Body of pancreas (tissue), 4 donors: ENCODE results near the gene NAT9. TPM values are rescaled to one million over a fixed set of nuclear protein-coding genes. Genes with fewer than 3 reads are reported as not detected.

Source experiments
- ATAC-seq: fragments of 150-250 bp; one replicate; pipeline ENCODE4 v1.9.1; 2016
- DNase-seq, 4 donors: peaks; one replicate each; pipeline ENCODE4 v3.0.0-alpha.2; 2019
- H3K27ac ChIP-seq, 4 donors: fragments of 200-600 bp; sonication (generic); 1 replicate in 3 of 4; 2 replicates in 1 of 4; pipeline versions ENCODE4 v1.5.1 to v1.6.1; 2016 to 2019; ENCODE audit warnings: mild to moderate bottlenecking in 1 of 4, mixed read lengths in 1 of 4, moderate library complexity in 1 of 4
- H3K27me3 ChIP-seq, 2 donors: fragments of 200-600 bp; sonication (generic); one replicate each; pipeline ENCODE4 v1.6.0; 2016; ENCODE audit warnings: mild to moderate bottlenecking in 1 of 2
- H3K36me3 ChIP-seq, 2 donors: fragments of 200-600 bp; sonication (generic); replicated peaks in 1 of 2; 2 replicates each; pipeline ENCODE4 v1.5.1; 2016; ENCODE audit warnings: low read depth in 2 of 2; ENCODE audit not compliant: insufficient read depth in 1 of 2
- H3K4me1 ChIP-seq: fragments of 200-600 bp; sonication (generic); one replicate; pipeline ENCODE4 v1.6.0; 2016
- H3K4me3 ChIP-seq, 2 donors: fragments of 200-600 bp; sonication (generic); 1 replicate in 1 of 2; 2 replicates in 1 of 2; pipeline ENCODE4 v1.5.1; 2016 to 2019
- H3K9me3 ChIP-seq, 3 donors: fragments of 200-600 bp; sonication (generic); 1 replicate in 2 of 3; 2 replicates in 1 of 3; pipeline ENCODE4 v1.5.1; 2016
- CTCF ChIP-seq, 7 experiments: fragments of 450-650 bp in 4 of 7; fragments of 200-600 bp in 3 of 7; sonication (generic) in 3 of 7; IDR thresholded peaks; one replicate each; pipeline ENCODE4 v1.5.1; 2016 to 2019; ENCODE audit warnings: antibody characterized with exemption in 7 of 7
- POLR2A ChIP-seq, 3 donors: fragments of 450-650 bp; IDR thresholded peaks; one replicate each; pipeline ENCODE4 v1.6.1; 2016; ENCODE audit warnings: antibody characterized with exemption in 3 of 3, mild to moderate bottlenecking in 2 of 3
- WGBS, 2 donors: methylation state at CpG; one replicate each; pipeline ENCODE4 v1.1.5; 2017; 5-methylcytosine and 5-hydroxymethylcytosine counted together
- intact Hi-C: fragments of 100-400 bp; cut with DNase I; formaldehyde crosslinking; loops from one replicate; pipeline ENCODE4 v1.15.1; 2023
- total RNA-seq, 2 donors: library from RNA; depleted of rRNA; stranded (reverse); fragments of >200 nt; gene quantifications; one replicate each; pipeline ENCODE4 v1.1.0, GENCODE V29; 2016

The NAT9 gene
- total RNA-seq, 2 donors from 2014 or later: 21.8 to 23.3 TPM

DNA sequence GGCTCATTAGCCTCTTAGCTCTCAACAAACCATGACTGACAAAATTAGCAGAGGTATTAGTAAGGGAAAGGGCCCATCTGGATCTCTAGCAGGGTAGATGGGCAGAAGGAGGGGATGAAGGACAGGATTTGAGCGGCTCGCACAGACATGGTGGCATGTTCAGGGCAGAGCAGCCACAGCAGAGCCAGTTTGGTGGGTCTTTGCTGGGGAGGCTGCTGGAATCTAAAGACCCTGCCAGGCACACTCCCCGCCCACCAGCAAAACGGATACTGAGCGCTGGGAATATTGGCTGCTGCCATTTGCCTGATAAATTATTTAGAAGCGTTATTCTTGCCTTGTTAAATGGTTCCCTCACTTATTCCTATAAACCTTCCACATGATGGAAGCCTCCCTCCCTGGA, 20.7 kb upstream of the NAT9 start:
- no peaks in the 10 kb centered on the region for H3K27me3 ChIP-seq
- no peak for DNase-seq
- H3K4me3 ChIP-seq: no peak overlapping the region
- 92% methylated on average over 6 of the region's 6 CpGs for WGBS, 2 donors
- intact Hi-C loops: no loop called here
- no peak for ATAC-seq
- peaks cover 0 to 24% of the 10 kb centered on the region in 2 donors for H3K36me3 ChIP-seq
- no peaks in the 10 kb centered on the region for H3K4me1 ChIP-seq
- H3K27ac ChIP-seq: no peak overlapping the region
- H3K9me3 ChIP-seq: no peaks in the 10 kb centered on the region
- TF ChIP-seq POLR2A (IDR thresholded peaks at IDR 0.05): no peak
- TF ChIP-seq CTCF (IDR thresholded peaks at IDR 0.05): no peak

GRCh38 chr17:74796211-74796610, 20.1 kb upstream of the NAT9 start:
- WGBS, 2 donors: 77 to 93% methylated on average over 4 of the region's 4 CpGs
- Histone ChIP-seq H3K27me3 (no peaks in the 10 kb centered on the region), H3K27ac (no peak overlapping the region), H3K4me1 (no peaks in the 10 kb centered on the region), H3K4me3 (no peak overlapping the region), H3K9me3 (no peaks in the 10 kb centered on the region), H3K36me3 (peaks cover 0 to 24% of the 10 kb centered on the region in 2 donors)
- intact Hi-C loops: no loop called here
- ATAC-seq (no peak), DNase-seq (no peak)
- TF ChIP-seq POLR2A (IDR thresholded peaks at IDR 0.05): no peak

DNA sequence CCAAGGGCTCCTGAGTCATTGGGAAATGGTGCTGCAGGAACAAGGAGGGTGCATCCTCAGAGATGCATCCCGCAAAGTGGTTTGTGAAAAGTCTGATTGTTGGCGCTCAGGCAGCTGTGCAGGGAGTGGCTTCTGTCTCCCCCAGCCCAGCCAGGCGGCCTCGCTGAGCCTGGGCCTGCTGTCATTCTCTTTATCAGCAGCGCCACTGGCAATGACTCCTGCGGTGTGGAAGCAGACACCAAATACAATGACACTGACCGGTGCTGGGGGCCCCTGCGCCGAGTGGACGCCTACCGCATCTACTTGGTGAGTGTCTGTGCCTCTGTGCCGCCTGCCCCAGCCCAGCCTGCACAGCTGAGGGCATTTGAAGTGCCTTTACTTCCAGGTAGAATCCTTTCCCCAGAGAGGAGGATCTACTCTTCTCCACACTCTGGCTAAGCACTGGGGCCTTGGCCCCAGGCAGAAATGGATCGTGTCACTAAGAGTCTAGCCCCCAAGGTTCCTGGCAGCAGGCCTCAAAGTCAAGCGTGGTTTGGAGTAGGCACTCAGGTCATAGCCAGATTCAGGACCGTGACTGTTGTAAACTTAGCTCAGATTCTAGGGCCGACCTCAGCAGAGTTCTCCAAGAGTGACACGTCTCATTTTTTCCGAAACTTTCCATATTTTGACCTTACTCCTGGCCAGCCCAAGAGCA, 19.3 kb upstream of the NAT9 start:
- Histone ChIP-seq H3K4me1 (no peaks in the 10 kb centered on the region), H3K9me3 (no peaks in the 10 kb centered on the region), H3K27ac (no peak overlapping the region), H3K4me3 (no peak overlapping the region), H3K27me3 (no peaks in the 10 kb centered on the region), H3K36me3 (peaks cover 0 to 24% of the 10 kb centered on the region in 2 donors)
- intact Hi-C loops: no loop called here
- 86 to 91% methylated on average over 16 to 18 of the region's 18 CpGs for WGBS, 2 donors
- no peak for ATAC-seq
- no peak for DNase-seq
- TF ChIP-seq POLR2A (IDR thresholded peaks at IDR 0.05) (no peak), CTCF (IDR thresholded peaks at IDR 0.05) (no peak)

DNA sequence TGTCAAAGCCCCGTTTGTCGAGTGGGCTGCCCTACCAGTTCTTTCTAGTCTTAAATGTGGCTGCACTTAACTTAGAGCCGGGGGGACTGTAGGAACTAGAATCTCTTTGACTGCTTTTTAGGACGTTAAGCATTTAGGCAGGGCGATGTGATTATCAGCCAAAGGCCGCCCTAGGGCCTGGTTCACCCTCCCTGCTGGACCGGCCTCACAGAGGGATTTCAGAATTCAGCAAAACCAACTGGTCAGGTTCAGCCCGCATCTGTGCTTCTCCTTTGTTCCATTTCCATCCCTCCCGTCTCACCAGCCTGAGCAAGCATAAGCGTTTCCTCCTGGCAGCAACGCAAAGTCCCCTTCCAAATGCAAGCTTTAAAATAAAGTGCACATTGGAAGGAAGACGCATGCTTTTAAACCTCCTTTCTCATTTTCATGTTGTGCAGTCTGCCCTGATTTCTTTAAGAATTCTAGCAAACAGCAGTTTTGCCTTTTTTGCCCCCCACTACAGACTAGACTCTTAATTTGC, 16.5 kb upstream of the NAT9 start:
- H3K4me1 ChIP-seq: no peaks in the 10 kb centered on the region
- TF ChIP-seq CTCF (IDR thresholded peaks at IDR 0.05) (no peak), POLR2A (IDR thresholded peaks at IDR 0.05) (no peak)
- ATAC-seq (no peak), DNase-seq (no peak)
- intact Hi-C loops: loop anchor here (5.0 kb wide), 1 partner anchor 70 kb away; no protein-coding TSS in a partner anchor
- no peak overlapping the region for H3K4me3 ChIP-seq
- H3K27me3 ChIP-seq: no peaks in the 10 kb centered on the region
- no peaks in the 10 kb centered on the region for H3K9me3 ChIP-seq
- H3K27ac ChIP-seq: no peak overlapping the region
- H3K36me3 ChIP-seq: peaks cover 0 to 22% of the 10 kb centered on the region in 2 donors
- WGBS, 2 donors: 93 to 94% methylated on average over 12 of the region's 12 CpGs

- Histone ChIP-seq H3K27ac (no peak overlapping the region), H3K4me1 (no peaks in the 10 kb centered on the region), H3K9me3 (no peaks in the 10 kb centered on the region), H3K4me3 (no peak overlapping the region), H3K36me3 (peaks cover 0 to 10% of the 10 kb centered on the region in 2 donors), H3K27me3 (no peaks in the 10 kb centered on the region)
- intact Hi-C loops: loop anchor here (5.0 kb wide), 1 partner anchor 72 kb away; no protein-coding TSS in a partner anchor
- no peak for DNase-seq
- no peak for ATAC-seq
- TF ChIP-seq POLR2A (IDR thresholded peaks at IDR 0.05): no peak
- TF ChIP-seq CTCF (IDR thresholded peaks at IDR 0.05): no peak
- 75 to 87% methylated on average over 17 to 20 of the region's 21 CpGs for WGBS, 2 donors
These were observed 14.3 kb upstream of the NAT9 start for GRCh38 chr17:74790161-74791058.
